Motor neuron (in vitro differentiated cells): ENCODE data around the gene GABRB3. TPM values are rescaled to one million over a fixed set of nuclear protein-coding genes. Genes with fewer than 3 reads are reported as not detected.

Source experiments
- ATAC-seq, 8 experiments: fragments of 200-7000 bp; cut with Tn5 transposase; replicated peaks in 6 of 8; 2 replicates each; pipeline ENCODE4 v1.8.0; 2021; ENCODE audit warnings: mild to moderate bottlenecking in 8 of 8, moderate library complexity in 8 of 8
- H3K27ac ChIP-seq, 2 donors: fragments of 250-450 bp; sonication (Bioruptor Pico); 2 replicates each; pipeline ENCODE4 v1.9.0; 2021; ENCODE audit warnings: antibody characterized with exemption in 2 of 2, mild to moderate bottlenecking in 2 of 2, moderate library complexity in 1 of 2
- H3K4me1 ChIP-seq, 2 donors: fragments of 250-450 bp; sonication (Bioruptor Pico); replicated peaks in 1 of 2; 2 replicates each; pipeline ENCODE4 v1.6.1; 2021; ENCODE audit warnings: antibody characterized with exemption in 2 of 2, mild to moderate bottlenecking in 2 of 2, moderate library complexity in 1 of 2
- H3K4me3 ChIP-seq, 5 donors: fragments of 250-450 bp; sonication (Bioruptor Pico); 2 replicates each; pipeline ENCODE4 v1.9.0; 2021; ENCODE audit warnings: antibody characterized with exemption in 5 of 5, mild to moderate bottlenecking in 5 of 5, moderate library complexity in 4 of 5
- WGBS, 10 experiments: fragments of 450-650 bp; shearing (Covaris generic); methylation state at CpG; one replicate each; pipeline ENCODE4 v1.0.0; 2022; 5-methylcytosine and 5-hydroxymethylcytosine counted together
- in situ Hi-C, 9 experiments: fragments of 400-800 bp; cut with MboI; loops; one replicate each; pipeline ENCODE4 v1.15.0; 2021; ENCODE audit warnings: low sequenced_read_pairs in 9 of 9, low pct_unique_long_range_greater_than_20kb in 2 of 9; ENCODE audit not compliant: unreplicated experiment in 9 of 9
- total RNA-seq, 8 experiments: library from RNA; unstranded; fragments of 300-600 nt; gene quantifications; 2 replicates each; pipeline versions ENCODE4 v1.2.3 to v1.2.4, GENCODE V29; 2022

Gene GABRB3
- total RNA-seq: 10 to 100 TPM in 5 of 8 experiments, under 1 TPM in 3; 0.18 to 69.2 (median 36.6) TPM

DNA sequence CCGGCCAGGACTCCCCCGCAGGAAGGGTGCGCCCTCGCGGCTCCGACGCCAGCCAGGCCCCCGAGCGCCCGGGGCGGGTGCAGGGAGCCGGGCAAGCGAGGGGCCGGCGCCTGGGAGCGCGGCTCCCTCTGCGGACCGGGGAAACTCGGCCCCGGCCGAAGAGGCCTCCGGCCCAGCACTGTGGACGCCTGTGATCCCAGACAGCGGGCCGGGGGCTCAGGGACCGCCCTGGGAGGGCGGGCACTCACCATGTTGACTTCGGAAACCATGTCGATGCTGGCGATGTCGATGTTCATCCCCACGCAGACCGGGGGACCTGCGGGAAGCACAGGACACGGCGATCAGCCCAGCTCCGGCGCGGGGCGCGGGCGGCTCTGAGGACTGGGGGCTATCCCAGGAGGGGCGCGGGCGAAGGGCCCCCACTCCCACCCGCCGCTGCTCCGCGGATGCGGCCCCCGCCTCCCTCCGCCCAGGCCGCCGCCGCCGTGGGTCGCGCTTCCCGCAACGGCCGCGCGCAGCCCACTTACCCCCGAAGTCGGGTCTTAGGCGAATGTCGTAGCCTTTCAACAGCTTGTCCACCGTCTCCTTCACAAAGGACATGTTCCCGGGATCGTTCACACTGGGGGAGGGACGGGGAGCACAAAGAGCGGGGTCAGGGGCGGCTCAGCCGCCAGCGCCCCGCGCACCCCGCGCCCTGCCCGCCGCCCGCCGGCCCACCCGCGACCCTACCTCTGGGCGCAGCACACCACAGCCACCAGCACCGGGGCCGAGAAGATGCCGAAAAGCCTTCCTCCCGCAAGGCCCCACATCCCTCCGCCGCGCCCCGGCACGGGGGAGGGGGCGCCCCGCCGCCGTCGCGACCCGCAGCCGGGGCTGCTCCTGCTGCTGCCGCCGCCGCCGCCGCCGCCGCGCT lies at the start of gene GABRB3:
GABRB3 (minus strand) TSS at position 913 of the 913 bp plus-strand sequence.
- H3K27ac ChIP-seq: peak within 1 kb of the TSS; percentile 78 to 89
- 4% methylated on average over 11 of the region's 112 CpGs; no CpG with 5 or more reads in 9 of the 10 experiments for WGBS, 10 experiments
- peak in 6 of 8 experiments; percentile 16 to 37 (median 28) for ATAC-seq

DNA sequence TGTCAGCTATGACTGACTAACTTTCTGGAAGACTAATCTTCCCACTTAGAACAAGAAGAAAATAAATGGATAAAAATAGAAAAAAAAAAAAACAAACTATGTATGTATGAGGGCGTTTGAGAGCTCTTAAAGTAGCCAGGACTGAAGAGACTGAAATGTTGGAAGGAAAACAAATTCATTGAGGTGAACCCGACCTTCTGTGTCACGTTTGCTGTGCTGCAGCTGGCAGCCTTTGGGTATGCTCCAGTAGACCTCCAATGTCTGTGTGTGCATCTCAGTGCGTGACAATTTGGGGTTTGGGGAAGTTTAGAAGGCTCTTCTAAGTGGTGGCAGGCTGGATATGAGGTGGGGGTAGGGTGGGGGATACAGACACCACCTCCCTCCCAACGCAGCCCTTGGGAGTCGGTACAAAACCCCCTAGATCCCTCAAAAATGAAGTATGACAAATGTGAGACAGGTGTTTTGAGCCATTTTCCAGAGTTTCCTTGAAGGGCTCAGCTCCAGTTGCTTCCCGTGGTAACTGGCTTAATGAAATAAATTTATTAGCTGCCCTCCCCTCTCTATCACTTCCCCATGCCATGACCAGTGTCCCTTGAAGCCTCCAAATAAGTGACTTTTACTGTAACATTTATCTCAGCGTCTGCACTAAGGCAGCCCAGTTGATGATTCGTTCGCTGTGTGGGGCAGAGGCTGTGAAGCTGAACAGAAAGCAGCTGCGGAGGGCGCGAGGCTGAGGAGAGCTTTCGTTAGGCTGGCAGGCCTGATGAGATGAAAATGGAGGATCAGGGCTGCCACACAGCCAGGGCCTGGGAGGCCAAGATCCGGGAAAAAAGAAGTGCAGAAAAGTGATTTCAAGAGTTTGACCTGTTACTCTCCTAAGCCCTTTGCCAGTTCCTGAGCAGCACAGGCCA lies 34.9 kb upstream of the GABRB3 start:
- 3 to 87% (median 57%) methylated on average over 2 to 10 of the region's 15 CpGs for WGBS, 10 experiments
- no peaks in the 10 kb centered on the region for H3K4me1 ChIP-seq
- no peak overlapping the region for H3K4me3 ChIP-seq
- in situ Hi-C loops: no loop called here
- peak in 2 of 8 experiments; percentile 36 to 40 for ATAC-seq
- H3K27ac ChIP-seq: no peak overlapping the region

More for the DNA sequence above, at the start of gene GABRB3:
- peak within 1 kb of the TSS; percentile 58 to 80 (median 60) for H3K4me3 ChIP-seq
- in situ Hi-C loops: no loop called here
- H3K4me1 ChIP-seq: peaks cover 6 to 42% of the 10 kb centered on the region in 2 donors

DNA sequence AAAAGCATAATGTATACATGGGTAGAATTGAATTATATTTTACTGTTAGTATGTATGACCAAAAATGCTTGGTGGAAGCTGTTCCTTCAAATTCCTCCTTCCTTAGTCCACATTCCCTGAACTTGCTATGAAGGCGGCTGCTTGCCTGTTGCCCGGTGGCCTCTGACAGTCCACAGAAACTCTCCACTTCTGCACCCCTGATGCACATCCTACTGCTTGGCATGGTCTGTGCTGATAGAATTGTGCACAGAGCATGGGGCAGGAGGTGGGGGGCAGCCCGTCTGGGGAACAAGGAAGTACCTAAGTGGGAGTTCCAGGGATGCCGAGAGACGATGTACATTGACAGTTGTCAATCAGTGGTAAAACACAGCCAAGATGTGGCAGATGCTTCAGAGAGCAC lies 33.7 kb upstream of the GABRB3 start:
- Histone ChIP-seq H3K4me1 (no peaks in the 10 kb centered on the region), H3K27ac (no peak overlapping the region), H3K4me3 (no peak overlapping the region)
- 0 to 92% (median 82%) methylated on average over 1 to 3 of the region's 5 CpGs; no CpG with 5 or more reads in 7 of the 10 experiments for WGBS, 10 experiments
- in situ Hi-C loops: no loop called here
- ATAC-seq: no peak

DNA sequence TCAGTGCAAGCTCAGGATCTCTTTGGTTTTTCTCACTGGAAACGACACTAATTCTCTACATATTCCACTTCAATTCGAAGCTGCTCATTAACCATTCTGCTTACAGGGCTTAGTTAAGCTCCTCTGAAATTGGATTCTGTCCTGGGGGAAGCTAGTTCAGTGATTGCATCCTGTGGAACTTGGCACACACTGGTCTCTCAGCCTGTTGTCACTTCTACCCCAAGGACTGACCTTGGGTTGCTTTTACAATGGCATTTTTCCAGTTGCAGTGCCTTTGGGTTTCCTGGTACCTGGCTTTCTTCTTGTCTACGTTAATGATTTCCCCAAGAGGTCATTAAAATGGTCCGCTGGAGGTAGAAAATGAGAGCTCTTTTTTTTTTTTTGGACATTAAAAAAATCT lies 33.3 kb upstream of the GABRB3 start:
- WGBS, 10 experiments: 0 to 97% (median 63%) methylated on average over 2 to 4 of the region's 4 CpGs; no CpG with 5 or more reads in 1 of the 10 experiments
- in situ Hi-C loops: no loop called here
- no peak for ATAC-seq

DNA sequence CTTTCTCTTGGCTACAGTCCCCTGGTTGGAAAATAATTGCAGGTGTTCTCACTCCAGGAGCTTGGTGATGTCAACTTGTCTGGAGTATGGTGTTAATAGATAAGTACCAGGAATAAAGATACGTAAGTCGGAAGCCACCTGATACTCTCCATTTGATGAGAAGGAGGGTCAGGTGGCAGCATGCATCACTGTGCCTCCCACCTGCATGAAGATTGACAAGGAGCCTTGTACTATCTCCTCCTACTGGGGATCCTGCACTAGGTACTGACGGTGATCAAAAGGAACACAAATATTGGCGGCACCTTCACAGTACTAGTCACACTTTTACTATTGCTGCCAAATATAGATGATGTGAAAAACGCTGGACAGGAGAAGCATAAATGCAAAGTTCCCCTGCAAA lies 32.6 kb upstream of the GABRB3 start:
- in situ Hi-C loops: no loop called here
- H3K4me3 ChIP-seq: no peak overlapping the region
- 0 to 100% (median 69%) methylated on average over 1 to 5 of the region's 5 CpGs; no CpG with 5 or more reads in 2 of the 10 experiments for WGBS, 10 experiments

More for the DNA sequence above, 33.3 kb upstream of the GABRB3 start:
- no peak overlapping the region for H3K27ac ChIP-seq
- no peaks in the 10 kb centered on the region for H3K4me1 ChIP-seq
- no peak overlapping the region for H3K4me3 ChIP-seq

DNA sequence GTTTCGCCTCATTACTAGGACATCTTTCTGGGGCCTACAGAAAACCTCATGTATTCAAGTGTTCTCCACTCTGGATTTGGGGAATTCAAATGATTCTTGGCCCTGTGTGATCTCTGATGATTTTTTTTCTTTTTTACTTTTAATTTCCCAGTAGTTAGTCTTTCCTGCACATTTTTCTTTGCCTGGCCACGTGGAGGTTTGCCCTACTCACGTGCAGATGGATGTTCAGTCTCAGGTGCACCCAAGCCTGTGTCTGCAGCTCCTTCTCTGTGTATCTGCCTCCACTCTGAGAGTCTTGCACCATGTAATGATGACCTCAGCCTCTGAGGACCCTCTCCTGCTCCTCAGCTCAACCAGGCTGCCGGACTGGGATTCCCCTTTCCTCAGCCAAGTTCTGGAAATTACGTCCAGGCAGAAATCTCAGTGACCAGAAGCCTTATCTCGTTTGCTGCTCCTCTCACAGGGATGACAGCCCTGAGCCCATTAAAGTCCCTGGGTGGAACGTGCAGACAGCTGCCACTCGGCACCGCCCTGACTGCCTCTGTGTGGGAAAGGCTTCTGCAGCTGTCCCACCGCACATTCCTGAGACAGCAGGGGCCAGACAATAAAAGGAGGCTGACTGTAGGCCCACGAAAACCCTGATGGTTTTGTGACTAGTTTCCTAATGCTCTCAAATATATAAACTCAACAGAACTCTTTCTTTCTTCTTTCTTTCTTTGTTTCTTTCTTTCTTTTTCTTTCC lies 31.4 kb upstream of the GABRB3 start:
- H3K27ac ChIP-seq: no peak overlapping the region

More for the DNA sequence above, 32.6 kb upstream of the GABRB3 start:
- no peak overlapping the region for H3K27ac ChIP-seq
- no peak for ATAC-seq
- no peaks in the 10 kb centered on the region for H3K4me1 ChIP-seq

DNA sequence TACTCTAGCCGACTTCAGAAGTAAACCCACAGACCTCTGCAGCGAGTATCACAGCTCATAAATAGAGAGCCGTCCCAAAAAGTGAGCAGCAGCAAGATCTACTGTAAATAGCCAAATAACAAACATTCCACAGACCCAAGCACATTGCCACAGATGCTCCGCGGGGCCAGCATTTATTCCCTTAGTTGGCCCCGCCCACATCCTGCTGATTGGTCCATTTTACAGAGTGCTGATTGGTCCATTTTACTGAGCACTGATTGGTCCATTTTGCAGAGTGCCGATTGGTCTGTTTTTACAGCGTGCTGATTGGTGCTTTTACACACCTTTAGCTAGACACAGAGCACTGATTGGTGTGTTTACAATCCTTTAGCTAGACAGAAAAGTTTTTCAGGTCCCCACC lies 17.3 kb upstream of the GABRB3 start:
- no peaks in the 10 kb centered on the region for H3K4me1 ChIP-seq
- H3K27ac ChIP-seq: no peak overlapping the region
- WGBS, 10 experiments: 40 to 100% (median 93%) methylated on average over 2 to 7 of the region's 8 CpGs; no CpG with 5 or more reads in 2 of the 10 experiments
- in situ Hi-C loops: no loop called here
- H3K4me3 ChIP-seq: no peak overlapping the region
- no peak for ATAC-seq

More for the DNA sequence above, 31.4 kb upstream of the GABRB3 start:
- Histone ChIP-seq H3K4me3 (no peak overlapping the region), H3K4me1 (no peaks in the 10 kb centered on the region)
- WGBS, 10 experiments: 0 to 77% (median 68%) methylated on average over 2 to 11 of the region's 11 CpGs
- ATAC-seq: no peak
- in situ Hi-C loops: no loop called here

DNA sequence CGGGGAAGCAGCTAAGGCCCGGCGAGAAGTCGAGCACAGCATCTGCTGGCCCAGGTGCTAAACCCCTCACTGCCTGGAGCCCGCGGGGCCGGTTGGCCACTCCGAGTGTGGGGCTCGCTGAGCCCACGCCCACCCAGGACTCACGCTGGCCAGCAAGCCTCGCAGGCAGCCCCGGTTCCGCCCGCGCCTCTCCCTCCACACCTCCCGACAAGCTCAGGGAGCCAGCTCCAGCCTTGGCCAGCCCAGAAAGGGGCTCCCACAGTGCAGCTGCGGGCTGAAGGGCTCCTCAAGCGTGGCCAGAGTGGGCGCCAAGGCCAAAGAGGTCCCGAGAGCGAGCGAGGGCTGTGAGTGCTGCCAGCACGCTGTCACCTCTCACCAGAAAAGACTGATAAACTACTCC lies 8.9 kb upstream of the GABRB3 start:
- in situ Hi-C loops: no loop called here
- no peak for ATAC-seq

DNA sequence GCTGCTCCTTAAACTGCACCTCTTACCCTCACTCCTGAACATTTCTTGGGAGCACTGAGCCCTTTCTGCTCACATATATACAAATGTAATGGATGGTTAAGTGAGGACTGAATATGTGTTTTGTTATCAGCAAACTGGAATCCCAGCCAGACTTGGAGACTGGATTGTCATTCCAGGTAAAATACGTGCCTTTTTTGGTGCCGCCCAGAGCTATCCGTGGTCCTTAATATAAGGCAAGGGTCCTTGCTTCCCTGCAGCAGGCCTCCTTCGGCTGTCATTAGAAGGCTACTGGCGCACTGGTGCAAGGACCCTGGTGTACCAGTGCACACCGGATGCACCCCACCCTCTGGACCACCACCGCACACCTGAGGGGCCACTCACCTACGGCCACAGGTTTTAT lies 1.1 kb upstream of the GABRB3 start:
- ATAC-seq: no peak
- Histone ChIP-seq H3K4me1 (peaks cover 2 to 29% of the 10 kb centered on the region in 2 donors), H3K27ac (peak overlapping the region in 1 of 2 donors; percentile 89), H3K4me3 (peak overlapping the region; percentile 58 to 80 (median 60))
- WGBS, 10 experiments: 9 to 57% (median 20%) methylated on average over 1 to 7 of the region's 8 CpGs; no CpG with 5 or more reads in 4 of the 10 experiments
- in situ Hi-C loops: no loop called here

More for the DNA sequence above, 8.9 kb upstream of the GABRB3 start:
- H3K4me3 ChIP-seq: no peak overlapping the region
- no peak overlapping the region for H3K27ac ChIP-seq
- H3K4me1 ChIP-seq: no peaks in the 10 kb centered on the region
- WGBS, 10 experiments: 0 to 67% (median 60%) methylated on average over 1 to 6 of the region's 24 CpGs; no CpG with 5 or more reads in 7 of the 10 experiments

DNA sequence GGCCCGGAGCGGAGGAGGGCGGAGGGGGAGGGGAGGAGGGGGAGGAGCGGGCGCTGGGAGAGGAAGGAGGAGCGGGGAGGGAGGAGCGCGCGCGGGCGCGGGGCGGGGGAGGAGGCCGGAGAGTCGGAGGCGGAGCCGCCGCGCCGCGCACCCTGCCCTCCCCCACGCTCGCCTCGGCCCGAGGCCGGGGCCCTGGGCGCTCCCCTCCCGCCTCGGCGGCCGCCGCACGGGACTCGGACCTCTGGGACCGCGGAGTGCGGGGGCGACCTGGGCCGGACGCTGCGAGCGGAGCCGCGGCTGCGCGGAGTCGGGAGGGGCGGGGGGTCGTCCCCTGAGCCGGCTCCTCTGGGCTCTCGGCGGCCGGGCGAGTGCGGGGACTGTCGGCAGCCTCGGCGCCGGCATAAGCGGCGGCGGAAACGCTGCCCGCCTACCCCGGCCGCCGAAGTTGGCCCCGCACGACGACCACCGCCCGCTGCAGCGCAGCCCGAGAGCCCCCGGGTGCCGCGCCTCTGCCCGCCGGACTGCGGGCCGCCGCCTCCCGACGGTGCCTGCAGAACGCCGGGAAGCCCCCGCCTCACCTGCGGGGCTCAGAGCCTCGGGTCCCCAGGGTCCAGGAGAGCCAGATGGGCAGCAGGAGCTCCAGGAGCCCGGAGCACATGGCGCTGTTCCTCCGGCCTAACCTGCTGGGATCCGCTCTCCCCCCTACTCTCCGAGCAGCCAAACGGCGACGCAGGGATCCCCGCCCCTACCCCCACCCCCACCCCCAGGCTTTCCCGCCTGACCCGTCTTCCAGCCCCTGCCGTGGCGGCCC lies 406 bp upstream of the GABRB3 start:
- peak; percentile 51 to 86 (median 83) for ATAC-seq
- WGBS, 10 experiments: no CpG with 5 or more reads among the region's 102 CpGs
- Histone ChIP-seq H3K27ac (peak overlapping the region; percentile 78 to 89), H3K4me3 (peak overlapping the region; percentile 58 to 80 (median 60)), H3K4me1 (peaks cover 2 to 34% of the 10 kb centered on the region in 2 donors)
- in situ Hi-C loops: no loop called here

DNA sequence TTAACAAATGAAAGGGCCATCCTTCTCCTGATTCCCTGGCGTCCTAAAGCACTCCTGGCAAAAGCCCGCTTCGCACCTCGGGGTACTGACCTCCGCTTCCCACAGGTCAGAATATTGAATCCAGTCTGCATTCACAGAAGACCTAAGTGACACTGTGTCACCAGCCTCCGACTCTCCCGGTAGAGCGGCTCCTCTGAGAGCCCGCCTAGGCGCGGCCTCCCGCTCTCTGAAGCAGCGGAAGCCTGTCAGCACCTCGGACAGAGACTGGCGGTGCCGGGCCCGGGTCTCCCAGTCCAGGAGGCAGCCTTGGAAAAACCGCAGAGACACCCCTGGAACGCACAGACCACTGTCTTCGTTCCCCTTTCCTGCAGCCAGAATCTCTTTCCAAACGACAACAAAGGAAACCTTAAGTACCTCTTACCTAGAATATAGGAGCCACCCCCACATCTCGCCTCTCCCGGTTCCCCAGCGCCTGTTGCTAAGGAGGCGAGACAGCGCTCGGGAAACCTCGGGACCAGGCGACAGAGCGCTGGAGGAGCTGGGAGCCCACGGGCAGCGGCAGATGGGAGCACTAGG lies 1.2 kb downstream of the GABRB3 start:
- H3K4me3 ChIP-seq: peak overlapping the region; percentile 58 to 80 (median 60)
- H3K4me1 ChIP-seq: peaks cover 11 to 50% of the 10 kb centered on the region in 2 donors
- in situ Hi-C loops: no loop called here
- ATAC-seq: peak in 7 of 8 experiments; percentile 31 to 66 (median 38)
- WGBS, 10 experiments: 0 to 7% (median 0%) methylated on average over 2 to 22 of the region's 32 CpGs; no CpG with 5 or more reads in 2 of the 10 experiments
- peak overlapping the region in 1 of 2 donors; percentile 89 for H3K27ac ChIP-seq
